Activated naive CD8-positive, alpha-beta T cell (primary cell): Measurements from ENCODE around the gene RPS6KA5.
A peak's percentile ranks its signal among the peaks of the same experiment; 100 is the strongest.
"Not testable (repeated sequence)": the region's sequence is repeated elsewhere in the genome, so short reads cannot be mapped to it uniquely, and the experiment has no call there.

Experiments
- H3K27ac Mint-ChIP-seq: one replicate; pipeline ENCODE4 v1.8.0; 2021; ENCODE audit warnings: mixed read lengths
- H3K27me3 Mint-ChIP-seq: one replicate; pipeline ENCODE4 v1.8.0; 2021; ENCODE audit warnings: mixed read lengths
- H3K36me3 Mint-ChIP-seq: one replicate; pipeline ENCODE4 v1.8.0; 2021; ENCODE audit warnings: mixed read lengths
- H3K4me1 Mint-ChIP-seq: one replicate; pipeline ENCODE4 v1.8.0; 2021; ENCODE audit warnings: low read depth, mixed read lengths
- H3K4me3 Mint-ChIP-seq: one replicate; pipeline ENCODE4 v1.8.0; 2021; ENCODE audit warnings: mild to moderate bottlenecking, mixed read lengths
- H3K9me3 Mint-ChIP-seq: one replicate; pipeline ENCODE4 v1.8.0; 2021; ENCODE audit warnings: low read depth, mixed read lengths

RPS6KA5 gene

DNA sequence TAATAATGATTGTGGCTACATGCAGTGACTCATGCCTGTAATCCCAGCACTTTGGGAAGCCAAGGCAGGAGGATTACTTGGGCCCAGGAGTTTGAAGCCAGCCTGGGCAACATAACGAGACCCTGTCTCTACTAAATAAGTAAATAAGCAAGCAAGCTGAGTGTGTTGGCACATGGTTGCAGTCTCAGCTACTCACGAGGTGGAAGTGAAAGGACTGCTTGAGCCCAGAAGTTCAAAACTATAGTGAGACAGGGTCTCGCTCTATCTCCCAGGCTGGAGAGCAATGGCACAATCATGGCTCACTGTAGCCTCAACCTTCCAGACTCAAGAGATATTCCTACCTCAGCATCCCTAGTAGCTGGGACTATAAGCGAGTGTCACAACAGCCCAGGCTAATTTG is 64.7 kb downstream of the RPS6KA5 start:
- no peak overlapping the region for H3K4me3 Mint-ChIP-seq
- peaks cover 17% of the 10 kb centered on the region for H3K36me3 Mint-ChIP-seq
- no peaks in the 10 kb centered on the region for H3K9me3 Mint-ChIP-seq
- H3K4me1 Mint-ChIP-seq: peaks cover 31% of the 10 kb centered on the region
- H3K27me3 Mint-ChIP-seq: no peaks in the 10 kb centered on the region
- H3K27ac Mint-ChIP-seq: no peak overlapping the region

DNA sequence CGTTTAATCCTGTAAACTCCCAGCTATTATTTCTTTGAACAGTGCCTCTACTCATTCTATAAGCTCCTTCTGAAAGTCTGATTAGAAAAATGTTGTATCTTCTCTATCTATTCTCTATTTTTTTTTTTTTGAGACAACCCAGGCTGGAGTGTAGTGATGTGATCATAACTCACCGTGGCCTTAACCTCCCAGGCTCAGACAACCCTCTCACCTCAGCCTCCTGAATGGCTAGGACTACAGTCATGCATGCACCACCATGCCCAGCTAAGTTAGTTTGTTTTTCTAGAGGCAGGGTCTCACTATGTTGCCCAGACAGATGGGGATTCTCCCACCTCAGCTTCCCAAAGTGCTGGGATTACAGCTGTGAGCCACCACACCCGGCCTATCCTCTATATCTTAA is 66.6 kb downstream of the RPS6KA5 start:
- Mint-ChIP-seq H3K4me3 (no peak overlapping the region), H3K27ac (peak overlapping the region; percentile 1), H3K27me3 (no peaks in the 10 kb centered on the region), H3K4me1 (peaks cover 41% of the 10 kb centered on the region), H3K9me3 (no peaks in the 10 kb centered on the region), H3K36me3 (peaks cover 16% of the 10 kb centered on the region)

DNA sequence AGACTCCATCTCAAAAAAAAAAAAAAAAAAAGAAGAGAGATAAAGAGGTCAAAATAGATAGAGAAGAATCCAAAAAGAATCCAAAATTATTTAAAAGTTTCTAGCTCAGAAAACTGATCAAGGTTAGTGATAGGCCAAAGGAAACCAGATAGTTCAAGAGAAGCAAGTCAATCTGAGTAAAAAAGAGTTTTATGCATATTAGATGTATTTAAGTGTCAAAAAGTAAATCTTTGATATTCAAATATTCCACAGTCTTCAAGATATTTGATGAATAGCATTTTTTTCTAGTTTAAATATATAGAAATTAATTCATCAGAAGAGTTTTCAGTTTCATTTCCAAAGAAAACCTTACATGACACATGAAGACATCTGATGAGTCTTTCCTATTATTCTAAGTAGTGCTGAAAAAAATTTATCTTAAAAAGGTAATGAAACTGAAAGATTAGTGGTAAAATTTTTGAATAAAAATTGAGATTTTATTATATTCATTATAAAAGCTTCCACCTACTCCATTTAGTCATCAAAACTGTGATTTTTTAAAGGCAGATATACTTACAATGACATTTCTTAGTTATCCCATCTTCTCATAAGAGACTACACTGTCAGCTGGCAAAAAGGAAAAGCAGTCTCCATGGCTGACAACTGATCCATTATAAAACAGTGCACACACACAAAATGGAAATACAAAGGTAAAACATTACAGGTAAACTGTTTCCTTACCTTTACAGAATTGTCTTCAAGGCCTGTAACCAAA is 68.6 kb downstream of the RPS6KA5 start:
- H3K27me3 Mint-ChIP-seq: no peaks in the 10 kb centered on the region
- H3K4me1 Mint-ChIP-seq: peaks cover 54% of the 10 kb centered on the region
- H3K4me3 Mint-ChIP-seq: peak overlapping the region; percentile 52
- H3K27ac Mint-ChIP-seq: peak overlapping the region; percentile 83
- no peaks in the 10 kb centered on the region for H3K9me3 Mint-ChIP-seq
- H3K36me3 Mint-ChIP-seq: peaks cover 19% of the 10 kb centered on the region

DNA sequence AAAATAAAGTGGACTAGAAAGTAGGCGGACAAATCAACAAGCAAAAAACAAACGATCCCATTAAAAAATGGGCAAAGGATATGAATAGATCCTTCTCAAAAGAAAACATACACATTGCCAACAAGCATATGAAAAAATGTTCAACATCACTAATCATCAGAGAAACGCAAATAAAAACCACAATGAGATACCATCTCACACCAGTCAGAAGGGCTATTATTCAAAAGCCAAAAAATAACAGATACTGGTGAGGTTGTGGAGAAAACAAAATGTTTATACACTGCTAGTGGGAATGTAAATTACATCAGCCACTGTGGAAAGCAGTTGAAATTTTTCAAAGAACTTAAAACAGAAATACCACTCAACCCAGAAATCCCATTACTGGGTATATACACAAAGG is 70.3 kb downstream of the RPS6KA5 start:
- peaks cover 62% of the 10 kb centered on the region for H3K4me1 Mint-ChIP-seq
- H3K27me3 Mint-ChIP-seq: no peaks in the 10 kb centered on the region
- peak overlapping the region; percentile 59 for H3K27ac Mint-ChIP-seq
- peaks cover 17% of the 10 kb centered on the region for H3K36me3 Mint-ChIP-seq
- H3K4me3 Mint-ChIP-seq: no peak overlapping the region
- no peaks in the 10 kb centered on the region for H3K9me3 Mint-ChIP-seq

DNA sequence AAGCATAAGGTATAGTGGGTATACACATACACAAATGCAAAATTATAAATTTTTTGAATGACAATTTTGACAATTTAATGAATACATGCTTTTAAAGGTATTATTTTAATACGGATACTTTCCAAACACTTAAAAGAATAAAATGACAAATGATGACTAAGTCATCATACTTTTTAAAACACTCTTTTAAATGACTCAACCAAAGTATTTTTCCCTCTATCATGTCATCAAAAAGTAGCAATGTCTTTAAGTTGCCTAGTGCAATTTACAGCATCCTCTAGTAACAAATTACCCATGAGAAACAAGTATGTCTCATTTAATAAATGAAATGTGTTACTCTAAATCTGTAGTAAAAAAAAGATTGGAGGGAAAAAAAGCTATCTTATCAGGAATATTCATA is 73.3 kb downstream of the RPS6KA5 start:
- H3K9me3 Mint-ChIP-seq: no peaks in the 10 kb centered on the region
- H3K27ac Mint-ChIP-seq: peak overlapping the region; percentile 78
- H3K36me3 Mint-ChIP-seq: peaks cover 12% of the 10 kb centered on the region
- no peak overlapping the region for H3K4me3 Mint-ChIP-seq
- H3K27me3 Mint-ChIP-seq: no peaks in the 10 kb centered on the region
- H3K4me1 Mint-ChIP-seq: peaks cover 43% of the 10 kb centered on the region

DNA sequence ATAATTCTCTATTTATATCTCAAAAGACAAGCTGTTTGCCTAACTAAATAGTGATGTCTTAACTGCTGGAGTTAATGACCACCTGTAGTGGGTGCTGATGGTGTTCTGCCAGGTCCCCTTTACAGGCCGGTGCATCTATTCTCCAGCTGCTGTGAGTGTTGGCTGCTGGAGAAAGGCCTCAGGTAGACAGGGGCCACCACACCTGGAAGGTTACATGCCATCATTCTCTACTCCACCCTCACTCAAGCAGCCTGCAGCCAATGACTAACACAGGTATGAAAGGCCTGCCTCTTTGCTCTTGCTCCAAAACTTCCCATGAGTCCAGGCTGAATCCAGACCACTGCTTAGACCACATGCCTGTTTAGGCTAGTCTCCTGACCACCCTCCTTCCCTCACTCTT is 73.9 kb downstream of the RPS6KA5 start:
- Mint-ChIP-seq H3K36me3 (peaks cover 12% of the 10 kb centered on the region), H3K4me1 (peaks cover 39% of the 10 kb centered on the region), H3K27me3 (no peaks in the 10 kb centered on the region), H3K9me3 (no peaks in the 10 kb centered on the region), H3K4me3 (no peak overlapping the region), H3K27ac (peak overlapping the region; percentile 47)

DNA sequence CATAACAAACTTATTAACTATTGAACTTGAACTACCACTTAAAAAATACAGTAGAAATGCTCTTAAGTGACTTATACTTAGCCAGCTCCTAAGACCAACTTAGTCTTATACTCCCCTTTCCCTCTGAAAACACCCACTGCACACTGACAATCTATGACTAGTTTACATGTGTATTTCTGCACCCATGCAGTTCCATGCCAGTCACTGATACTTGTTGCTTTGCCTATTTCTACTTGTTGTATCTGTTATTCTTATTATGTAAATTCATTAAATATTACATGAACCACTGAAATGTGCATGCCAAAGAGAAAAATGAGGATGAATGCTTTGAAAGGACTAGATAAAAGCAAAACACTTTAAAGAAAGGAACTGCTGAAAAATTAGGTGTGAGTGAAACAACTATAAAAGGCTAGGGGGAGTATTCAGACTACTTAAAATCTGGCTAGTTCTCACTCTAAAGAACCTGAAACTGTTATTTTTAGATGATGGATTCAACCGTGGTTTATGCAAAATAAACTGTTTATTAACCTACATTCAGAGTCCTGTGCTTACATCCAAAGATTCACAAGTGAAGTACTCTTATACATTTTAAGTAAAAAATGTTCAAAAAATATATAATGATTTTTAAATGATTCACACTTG is 74.7 kb downstream of the RPS6KA5 start:
- Mint-ChIP-seq H3K27me3 (no peaks in the 10 kb centered on the region), H3K4me1 (peaks cover 31% of the 10 kb centered on the region), H3K9me3 (no peaks in the 10 kb centered on the region), H3K27ac (no peak overlapping the region), H3K36me3 (peaks cover 12% of the 10 kb centered on the region), H3K4me3 (no peak overlapping the region)

DNA sequence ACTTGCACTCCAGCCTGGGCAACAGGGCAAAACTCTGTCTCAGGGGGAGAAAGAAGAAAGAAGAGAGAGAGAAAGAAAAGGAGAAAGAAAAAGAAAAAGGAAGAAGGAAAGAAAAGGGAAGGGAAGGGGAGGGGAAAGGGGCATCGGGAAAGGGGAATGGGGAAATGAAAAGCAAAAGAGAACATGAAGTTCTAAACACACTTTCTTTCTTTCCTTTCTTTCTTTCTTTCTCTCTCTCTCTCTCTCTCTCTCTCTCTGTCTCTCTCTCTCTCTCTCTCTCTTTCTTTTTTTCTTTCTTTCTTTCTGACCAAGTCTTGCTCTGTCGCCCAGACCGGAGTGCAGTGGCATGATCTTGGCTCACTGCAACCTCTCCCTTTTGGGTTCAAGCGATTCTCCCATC is 76.9 kb downstream of the RPS6KA5 start:
- Mint-ChIP-seq H3K4me3 (no peak overlapping the region), H3K36me3 (peaks cover 8% of the 10 kb centered on the region)

DNA sequence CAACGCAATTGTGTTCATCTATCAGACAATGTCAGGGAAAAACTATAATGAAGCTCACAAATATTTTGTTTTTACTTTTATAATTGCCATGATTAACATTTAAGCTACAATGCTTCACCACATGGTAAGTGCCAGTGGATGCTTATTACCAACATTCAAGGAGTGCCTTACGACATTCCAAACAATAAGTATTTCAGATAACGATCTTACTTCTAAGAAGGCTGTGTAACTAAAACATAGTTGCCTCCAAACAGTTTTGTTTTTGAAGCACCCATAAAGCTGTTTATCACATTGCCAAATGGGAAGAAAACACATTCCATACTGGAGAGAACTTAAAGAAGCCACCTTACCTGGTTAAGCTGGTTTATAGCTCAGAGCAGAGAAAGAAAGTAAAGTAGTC is 78.8 kb downstream of the RPS6KA5 start:
- Mint-ChIP-seq H3K27ac (no peak overlapping the region), H3K27me3 (no peaks in the 10 kb centered on the region), H3K9me3 (no peaks in the 10 kb centered on the region), H3K4me3 (no peak overlapping the region), H3K4me1 (peaks cover 6% of the 10 kb centered on the region), H3K36me3 (peaks cover 5% of the 10 kb centered on the region)

More for the DNA sequence above, 76.9 kb downstream of the RPS6KA5 start:
- H3K27me3 Mint-ChIP-seq: no peaks in the 10 kb centered on the region
- no peaks in the 10 kb centered on the region for H3K9me3 Mint-ChIP-seq
- peaks cover 22% of the 10 kb centered on the region for H3K4me1 Mint-ChIP-seq
- no peak overlapping the region for H3K27ac Mint-ChIP-seq

DNA sequence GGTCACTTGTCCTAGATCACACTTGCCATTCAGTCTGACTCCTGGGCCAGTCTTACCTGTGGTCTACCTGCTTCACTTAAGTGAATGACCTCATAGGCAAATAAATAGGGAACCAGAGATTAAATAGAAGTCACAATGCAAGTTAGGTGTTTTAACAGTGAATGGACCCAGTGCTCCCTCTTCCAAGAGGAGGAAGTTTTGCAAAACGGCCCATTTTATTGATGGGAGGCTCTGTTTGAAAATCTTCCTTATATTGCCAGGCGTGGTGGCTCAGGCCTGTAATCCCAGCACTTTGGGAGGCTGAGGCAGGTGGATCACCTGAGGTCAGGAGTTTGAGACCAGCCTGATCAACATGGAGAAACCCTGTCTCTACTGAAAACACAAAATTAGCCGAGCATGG is 79.8 kb downstream of the RPS6KA5 start:
- not testable (repeated sequence) for H3K27ac Mint-ChIP-seq

DNA sequence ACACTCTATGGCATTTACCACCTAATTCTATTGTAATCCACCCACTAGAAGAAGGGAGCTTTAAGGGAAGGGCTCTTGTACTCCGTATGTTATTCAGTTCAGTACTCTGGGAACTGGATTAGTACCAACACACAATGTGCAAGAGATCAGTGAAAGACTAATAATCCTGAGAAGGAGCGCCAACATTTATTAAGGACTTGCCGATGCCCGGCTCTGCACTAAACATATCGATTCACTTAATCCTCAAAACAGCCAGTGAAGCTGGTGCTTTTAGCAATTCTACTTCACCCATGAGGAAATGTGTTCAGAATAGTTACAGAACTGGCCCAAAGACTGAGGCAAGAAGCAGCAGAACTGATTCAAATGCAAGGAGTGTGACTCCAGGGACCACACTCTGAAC is 80.9 kb downstream of the RPS6KA5 start:
- Mint-ChIP-seq H3K27ac (no peak overlapping the region), H3K27me3 (no peaks in the 10 kb centered on the region), H3K4me1 (no peaks in the 10 kb centered on the region), H3K36me3 (peaks cover 8% of the 10 kb centered on the region), H3K9me3 (no peaks in the 10 kb centered on the region), H3K4me3 (no peak overlapping the region)

More for the DNA sequence above, 79.8 kb downstream of the RPS6KA5 start:
- H3K4me3 Mint-ChIP-seq, H3K9me3 Mint-ChIP-seq, H3K27me3 Mint-ChIP-seq, H3K36me3 Mint-ChIP-seq, H3K4me1 Mint-ChIP-seq: not testable (repeated sequence)

DNA sequence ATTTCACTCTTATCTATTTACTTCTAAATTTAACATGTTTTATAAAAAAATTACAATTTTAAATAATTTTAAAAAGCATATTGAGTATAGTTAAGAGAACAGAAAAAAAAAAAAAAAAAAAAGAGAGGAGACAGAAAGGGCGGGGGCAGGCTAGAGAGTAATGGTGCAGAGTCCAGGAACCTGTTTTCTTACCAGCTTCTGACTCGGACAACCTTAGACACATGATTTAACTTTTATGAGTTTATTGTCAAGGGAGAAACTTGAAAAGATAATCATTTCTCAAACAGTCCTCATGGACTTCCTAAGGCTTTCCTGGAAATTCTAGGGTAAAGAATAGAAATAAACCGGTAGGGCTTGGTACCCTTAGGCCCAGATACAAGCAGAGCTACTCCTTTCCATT is 84.3 kb downstream of the RPS6KA5 start:
- H3K36me3 Mint-ChIP-seq: peaks cover 20% of the 10 kb centered on the region
- peaks cover 10% of the 10 kb centered on the region for H3K4me1 Mint-ChIP-seq

DNA sequence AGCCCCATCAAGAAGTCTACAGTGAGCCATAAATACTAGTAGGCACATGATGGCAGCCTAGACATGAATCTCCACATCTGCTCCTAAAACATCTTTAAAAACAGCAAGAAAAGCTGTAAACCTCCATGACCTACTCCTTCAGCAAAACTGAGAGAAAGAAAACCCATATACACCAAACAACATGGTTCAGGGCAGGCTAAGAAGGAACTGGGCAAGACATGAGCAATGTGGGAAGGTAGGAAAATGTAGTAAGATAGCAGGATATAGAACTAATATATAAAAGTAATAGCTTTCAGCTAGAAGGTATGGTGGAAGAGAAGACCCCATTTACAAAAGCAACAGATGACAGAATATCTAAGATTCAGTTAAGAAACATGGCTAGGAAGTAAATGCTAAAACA is 88.8 kb downstream of the RPS6KA5 start:
- H3K36me3 Mint-ChIP-seq: peaks cover 25% of the 10 kb centered on the region

More for the DNA sequence above, 84.3 kb downstream of the RPS6KA5 start:
- no peak overlapping the region for H3K27ac Mint-ChIP-seq
- no peaks in the 10 kb centered on the region for H3K27me3 Mint-ChIP-seq
- H3K9me3 Mint-ChIP-seq: no peaks in the 10 kb centered on the region
- H3K4me3 Mint-ChIP-seq: no peak overlapping the region

DNA sequence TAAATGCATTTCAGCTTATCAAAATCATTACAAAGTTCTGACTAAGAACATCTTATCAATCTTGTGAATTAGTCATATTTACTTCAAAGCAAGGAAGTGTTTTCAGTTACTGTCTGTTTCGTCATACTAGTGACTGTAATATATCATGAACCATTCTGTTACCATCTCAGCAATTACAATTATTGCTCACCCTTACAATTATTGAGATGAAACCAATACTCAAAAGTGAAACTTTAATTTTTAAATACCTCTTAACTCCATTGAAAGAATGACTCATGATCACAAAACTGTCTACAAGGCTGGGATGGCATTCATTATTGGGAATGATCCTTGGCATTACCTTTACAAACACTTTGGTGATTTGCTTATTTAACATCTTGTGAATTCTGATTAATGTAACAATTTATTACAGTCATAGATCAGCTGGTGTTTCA is 90.3 kb downstream of the RPS6KA5 start:
- Mint-ChIP-seq H3K27me3 (no peaks in the 10 kb centered on the region), H3K4me3 (peak overlapping the region; percentile 73), H3K4me1 (peaks cover 54% of the 10 kb centered on the region), H3K36me3 (peaks cover 36% of the 10 kb centered on the region), H3K27ac (peak overlapping the region; percentile 98), H3K9me3 (no peaks in the 10 kb centered on the region)

More for the DNA sequence above, 88.8 kb downstream of the RPS6KA5 start:
- no peaks in the 10 kb centered on the region for H3K9me3 Mint-ChIP-seq
- H3K27ac Mint-ChIP-seq: peak overlapping the region; percentile 64
- H3K4me3 Mint-ChIP-seq: no peak overlapping the region
- H3K27me3 Mint-ChIP-seq: no peaks in the 10 kb centered on the region
- peaks cover 42% of the 10 kb centered on the region for H3K4me1 Mint-ChIP-seq

DNA sequence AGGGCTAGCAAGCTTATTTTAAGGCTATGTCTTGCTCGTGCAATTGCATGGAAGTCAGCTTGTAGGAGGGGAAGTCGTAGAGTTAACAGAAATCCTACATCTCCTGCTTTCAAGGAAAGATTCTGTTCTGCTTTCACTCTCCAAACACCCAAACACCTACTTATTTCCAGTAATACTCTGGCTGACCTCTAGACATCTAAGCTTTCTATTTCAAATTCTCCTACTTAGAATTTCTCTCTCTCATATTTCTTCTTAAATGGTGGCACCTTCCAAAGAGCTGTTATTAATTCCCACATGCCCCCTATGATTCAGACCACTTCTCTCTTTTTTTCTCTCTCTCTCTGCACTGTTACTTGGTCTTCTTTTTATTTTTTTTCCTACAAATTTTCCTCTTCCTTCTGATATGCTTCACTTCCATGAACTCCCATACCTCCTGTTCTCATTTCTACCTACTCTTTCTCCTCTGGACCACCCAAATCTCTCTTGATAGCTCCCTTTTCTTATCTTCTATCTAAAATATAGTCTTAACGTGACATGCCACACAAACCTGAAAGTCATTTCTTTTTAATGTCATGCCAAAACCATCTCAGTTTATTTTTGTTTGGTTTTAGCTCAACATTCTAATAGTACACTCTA is 90.8 kb downstream of the RPS6KA5 start:
- peak overlapping the region; percentile 98 for H3K27ac Mint-ChIP-seq
- H3K36me3 Mint-ChIP-seq: peaks cover 35% of the 10 kb centered on the region
- H3K4me1 Mint-ChIP-seq: peaks cover 54% of the 10 kb centered on the region
- no peaks in the 10 kb centered on the region for H3K27me3 Mint-ChIP-seq
- H3K4me3 Mint-ChIP-seq: peak overlapping the region; percentile 73
- H3K9me3 Mint-ChIP-seq: no peaks in the 10 kb centered on the region
